ENCODE data around the gene CLEC17A. TPM values are rescaled to one million over a fixed set of nuclear protein-coding genes. Genes with fewer than 3 reads are reported as not detected.

Gene CLEC17A
- total RNA-seq, 1 donor from 2014 or later, result not detected

GRCh38 chr19:14649020-14649419 is 66.1 kb downstream of the CLEC17A start:
- no peak for DNase-seq (ENCODE audit: low spot score)

GRCh38 chr19:14650161-14650560 is 67.3 kb downstream of the CLEC17A start:
- no peak for DNase-seq (ENCODE audit: low spot score)

GRCh38 chr19:14654786-14655560 is 72.1 kb downstream of the CLEC17A start:
- DNase-seq (ENCODE audit: low spot score), result no peak

DNA sequence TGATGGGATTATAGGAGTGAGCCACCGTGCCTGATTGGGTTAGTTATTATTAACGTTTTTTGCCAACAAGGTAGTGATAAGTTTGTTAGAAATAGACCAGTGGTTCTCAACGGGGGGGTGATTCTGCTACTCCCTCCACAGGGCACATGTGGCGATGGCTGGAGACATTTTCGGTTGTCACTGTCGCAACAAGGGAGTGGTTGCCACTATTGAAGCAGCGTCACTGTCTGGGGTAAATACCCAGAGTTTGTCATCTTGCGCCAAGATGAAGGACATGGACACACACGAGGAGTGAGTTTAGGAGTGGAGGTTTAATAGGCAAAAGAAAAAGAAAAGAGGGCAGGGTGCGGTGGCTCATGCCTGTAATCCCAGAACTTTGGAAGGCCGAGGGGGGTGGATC is 72.8 kb downstream of the CLEC17A start:
- DNase-seq (ENCODE audit: low spot score), result no peak

DNA sequence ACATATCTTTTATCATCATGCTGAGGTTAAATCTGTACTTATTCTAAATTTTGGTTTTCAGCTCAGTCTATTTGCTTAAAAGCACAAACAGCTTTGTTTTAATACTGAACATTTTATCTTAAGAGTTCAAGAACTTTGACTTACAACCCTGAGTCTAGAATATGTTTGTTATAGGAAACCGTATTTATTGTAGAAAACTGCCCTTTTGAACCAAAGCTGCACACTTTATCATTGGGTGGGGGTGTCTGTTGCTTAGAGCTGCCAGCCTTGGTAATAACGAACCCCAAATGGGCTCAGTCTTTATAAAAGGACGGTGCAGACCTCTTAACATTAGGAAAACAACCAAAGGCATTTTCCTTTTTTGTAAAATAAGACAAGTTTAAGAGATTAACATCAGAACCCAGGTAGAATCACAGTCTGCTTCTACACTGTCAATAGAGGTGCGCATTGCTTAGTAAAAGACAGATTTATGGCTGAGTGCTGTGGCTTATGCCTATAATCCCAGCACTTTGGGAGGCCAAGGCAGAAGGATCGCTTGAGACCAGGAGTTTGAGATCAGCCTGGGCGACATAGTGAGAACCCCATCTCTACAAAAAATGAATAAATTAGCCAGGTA is 77.1 kb downstream of the CLEC17A start:
- no peak for DNase-seq (ENCODE audit: low spot score)

DNA sequence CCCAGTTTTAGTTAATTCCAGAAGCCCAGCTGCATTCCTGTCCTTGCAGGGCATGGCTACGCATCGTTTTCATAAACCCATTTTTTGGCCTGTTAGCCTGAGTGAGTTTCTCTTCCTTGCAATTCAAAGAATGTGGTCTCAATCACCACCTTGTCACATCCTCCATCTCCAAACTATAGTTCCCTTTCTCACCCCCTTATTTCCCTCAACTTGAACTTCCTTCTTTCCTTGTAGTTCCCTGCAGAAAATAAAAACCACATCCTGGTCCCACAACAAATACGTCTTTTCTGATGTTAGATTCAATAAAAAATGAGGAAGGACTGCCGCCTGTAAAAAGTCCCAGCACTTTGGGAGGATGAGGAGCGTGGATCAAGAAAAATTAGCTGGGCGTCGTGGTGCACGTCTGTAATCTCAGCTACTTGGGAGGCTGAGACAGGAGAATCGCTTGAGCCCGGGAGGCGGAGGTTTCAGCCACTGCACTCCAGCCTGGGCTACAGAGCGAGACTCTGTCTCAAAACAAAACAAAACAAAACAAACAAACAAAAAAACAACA is 78.6 kb downstream of the CLEC17A start:
- peak; percentile 18 for DNase-seq (ENCODE audit: low spot score)

Other genes starting within 250 kb of the CLEC17A start
- gene ADGRE5, start 201.6 kb upstream of the CLEC17A start, total RNA-seq (ENCODE audit: insufficient read depth, low replicate concordance), result 49.4 TPM
- gene DDX39A, start 163.7 kb upstream of the CLEC17A start, total RNA-seq (ENCODE audit: insufficient read depth, low replicate concordance), result 34.9 TPM
- gene PKN1, start 149.8 kb upstream of the CLEC17A start, total RNA-seq (ENCODE audit: insufficient read depth, low replicate concordance), result 59.7 TPM
- not detected for gene PTGER1, start 107.7 kb upstream of the CLEC17A start, total RNA-seq (ENCODE audit: insufficient read depth, low replicate concordance)
- 81.1 TPM for gene GIPC1, start 87.0 kb upstream of the CLEC17A start, total RNA-seq (ENCODE audit: insufficient read depth, low replicate concordance)
- 40.2 TPM for gene DNAJB1, start 64.7 kb upstream of the CLEC17A start, total RNA-seq (ENCODE audit: insufficient read depth, low replicate concordance)
- 61.4 TPM for gene TECR, start 53.5 kb upstream of the CLEC17A start, total RNA-seq (ENCODE audit: insufficient read depth, low replicate concordance)
- gene NDUFB7, start 11.0 kb upstream of the CLEC17A start, total RNA-seq (ENCODE audit: insufficient read depth, low replicate concordance), result 227 TPM
- not detected for gene ADGRE3, start 91.8 kb downstream of the CLEC17A start, total RNA-seq (ENCODE audit: insufficient read depth, low replicate concordance)
- gene ZNF333, start 107.0 kb downstream of the CLEC17A start, total RNA-seq (ENCODE audit: insufficient read depth, low replicate concordance), result 19.3 TPM
- gene ADGRE2, start 195.5 kb downstream of the CLEC17A start, total RNA-seq (ENCODE audit: insufficient read depth, low replicate concordance), result 3.9 TPM

Measured in umbilical cord (tissue), 2 donors.